ENCODE results near the gene MRFAP1. TPM values are rescaled to one million over a fixed set of nuclear protein-coding genes. Genes with fewer than 3 reads are reported as not detected.
A peak's percentile ranks its signal among the peaks of the same experiment; 100 is the strongest.

The MRFAP1 gene
- total and polyA plus RNA-seq, 2 donors (not counting 1 experiment from before 2014, with no cell fraction given): 54.8 to 113 TPM

- TF ChIP-seq CTCF (IDR thresholded peaks at IDR 0.05) (no peak), EZH2 (IDR thresholded peaks at IDR 0.05; ENCODE audit: borderline replicate concordance, insufficient read depth, low read depth, low read length, poor library complexity, severe bottlenecking) (no peak)
- Mint-ChIP-seq H3K27ac (peak overlapping the region; percentile 72), H3K4me1 (peaks cover 8% of the 10 kb centered on the region), H3K27me3 (no peaks in the 10 kb centered on the region), H3K4me3 (no peak overlapping the region), H3K9me3 (ENCODE audit: insufficient read depth) (no peaks in the 10 kb centered on the region)
- DNase-seq (peak; percentile 58), ATAC-seq (ENCODE audit: low read depth) (peak; percentile 87)
- Histone ChIP-seq H3K27me3 (replicated peaks in 1 of 4; ENCODE audit: control extremely low read depth in 1 of 4, control insufficient read depth in 3 of 4, insufficient read depth in 4 of 4, low read length in 3 of 4) (no peaks in the 10 kb centered on the region), H3K36me3 (replicated peaks in 1 of 2; ENCODE audit: control extremely low read depth in 1 of 2, control insufficient read depth in 1 of 2, extremely low read depth in 1 of 2, insufficient read depth in 2 of 2, low read length in 1 of 2) (peaks cover 1 to 49% of the 10 kb centered on the region in 2 experiments), H3K4me2 (replicated peaks; ENCODE audit: low read depth, low read length, poor library complexity, severe bottlenecking) (no peak overlapping the region), H3K79me2 (ENCODE audit: control insufficient read depth, insufficient read depth, low read length) (no peaks in the 10 kb centered on the region), H3K9me3 (ENCODE audit: control extremely low read depth in 1 of 3, control insufficient read depth in 2 of 3, insufficient read depth in 1 of 3, low read length in 2 of 3) (peaks cover 0 to 2% (median 0%) of the 10 kb centered on the region in 3 donors), H4K20me1 (ENCODE audit: control insufficient read depth, insufficient read depth, low read length, poor library complexity, severe bottlenecking) (no peaks in the 10 kb centered on the region), H3K9ac (ENCODE audit: low read length) (no peak overlapping the region), H3K4me1 (ENCODE audit: control insufficient read depth in 2 of 2, insufficient read depth in 2 of 2, low read length in 2 of 2) (peaks cover 0 to 12% of the 10 kb centered on the region in 2 donors), H3K27ac (ENCODE audit: low read length in 2 of 2) (peak overlapping the region; percentile 33), H3K4me3 (ENCODE audit: control extremely low read depth in 1 of 5, extremely low read depth in 1 of 5, insufficient read depth in 1 of 5, low read depth in 2 of 5, low read length in 4 of 5) (no peak overlapping the region), H2AFZ (ENCODE audit: insufficient read depth, low read depth, low read length, poor library complexity, severe bottlenecking) (no peak overlapping the region)
- WGBS (ENCODE audit: insufficient coverage): 14% methylated on average over 7 of the region's 9 CpGs
- ChIA-PET CTCF (interaction anchor here (1.3 kb wide), 1 partner anchor 10 kb away, joined by 3 read pairs; no protein-coding TSS in a partner anchor), POLR2A (interaction anchor here (0.5 kb wide), 1 partner anchor 31 kb away, joined by 3 read pairs; no protein-coding TSS in a partner anchor)
- intact Hi-C loops (cut with micrococcal nuclease): no loop called here
These were observed 49.2 kb upstream of the MRFAP1 start for GRCh38 chr4:6591313-6591712.

- no peak overlapping the region for H3K9ac ChIP-seq (ENCODE audit: low read length)
- no peak overlapping the region for H3K4me2 ChIP-seq (replicated peaks; ENCODE audit: low read depth, low read length, poor library complexity, severe bottlenecking)
- TF ChIP-seq EZH2 (IDR thresholded peaks at IDR 0.05; ENCODE audit: borderline replicate concordance, insufficient read depth, low read depth, low read length, poor library complexity, severe bottlenecking) (no peak), CTCF (IDR thresholded peaks at IDR 0.05) (no peak)
- H2AFZ ChIP-seq (ENCODE audit: insufficient read depth, low read depth, low read length, poor library complexity, severe bottlenecking): no peak overlapping the region
- Mint-ChIP-seq H3K27me3 (no peaks in the 10 kb centered on the region), H3K4me1 (peaks cover 8% of the 10 kb centered on the region), H3K4me3 (no peak overlapping the region), H3K9me3 (ENCODE audit: insufficient read depth) (no peaks in the 10 kb centered on the region), H3K27ac (no peak overlapping the region)
- H4K20me1 ChIP-seq (ENCODE audit: control insufficient read depth, insufficient read depth, low read length, poor library complexity, severe bottlenecking): no peaks in the 10 kb centered on the region
- no peaks in the 10 kb centered on the region for H3K79me2 ChIP-seq (ENCODE audit: control insufficient read depth, insufficient read depth, low read length)
- H3K36me3 ChIP-seq (replicated peaks in 1 of 2; ENCODE audit: control extremely low read depth in 1 of 2, control insufficient read depth in 1 of 2, extremely low read depth in 1 of 2, insufficient read depth in 2 of 2, low read length in 1 of 2): peaks cover 1 to 51% of the 10 kb centered on the region in 2 experiments
- no peaks in the 10 kb centered on the region for H3K27me3 ChIP-seq (replicated peaks in 1 of 4; ENCODE audit: control extremely low read depth in 1 of 4, control insufficient read depth in 3 of 4, insufficient read depth in 4 of 4, low read length in 3 of 4)
- H3K9me3 ChIP-seq (ENCODE audit: control extremely low read depth in 1 of 3, control insufficient read depth in 2 of 3, insufficient read depth in 1 of 3, low read length in 2 of 3): peaks cover 0 to 2% (median 0%) of the 10 kb centered on the region in 3 donors
- no peak for ATAC-seq (ENCODE audit: low read depth)
- 90% methylated on average over 9 of the region's 9 CpGs for WGBS (ENCODE audit: insufficient coverage)
- CTCF ChIA-PET: interaction anchor here (1.3 kb wide), 1 partner anchor 10 kb away, joined by 3 read pairs; no protein-coding TSS in a partner anchor
- peaks cover 0 to 12% of the 10 kb centered on the region in 2 donors for H3K4me1 ChIP-seq (ENCODE audit: control insufficient read depth in 2 of 2, insufficient read depth in 2 of 2, low read length in 2 of 2)
- H3K27ac ChIP-seq (ENCODE audit: low read length in 2 of 2): peak overlapping the region in 1 of 2 donors; percentile 18
- no peak for DNase-seq
- no peak overlapping the region for H3K4me3 ChIP-seq (ENCODE audit: control extremely low read depth in 1 of 5, extremely low read depth in 1 of 5, insufficient read depth in 1 of 5, low read depth in 2 of 5, low read length in 4 of 5)
- POLR2A ChIA-PET: interaction anchor here (0.5 kb wide), 1 partner anchor 30 kb away, joined by 3 read pairs; no protein-coding TSS in a partner anchor
- intact Hi-C loops (cut with micrococcal nuclease): no loop called here
These were observed 48.7 kb upstream of the MRFAP1 start for GRCh38 chr4:6591781-6592180.

Measured in B cell (primary cell).